HFFc6 (cell line): ENCODE measurements around the gene KCND3. TPM values are rescaled to one million over a fixed set of nuclear protein-coding genes. Genes with fewer than 3 reads are reported as not detected.

Experiments used
- DNase-seq: peaks from one replicate; pipeline ENCODE4 v3.0.0-alpha.2; 2018
- H3K27ac Mint-ChIP-seq: 2 replicates; pipeline ENCODE4 v1.8.0; 2020; ENCODE audit warnings: mild to moderate bottlenecking, mixed read lengths
- H3K27me3 Mint-ChIP-seq: 2 replicates; pipeline ENCODE4 v1.8.0; 2021; ENCODE audit warnings: mild to moderate bottlenecking, moderate library complexity, mixed read lengths; ENCODE audit not compliant: insufficient read depth
- H3K36me3 Mint-ChIP-seq: 2 replicates; pipeline ENCODE4 v1.8.0; 2021; ENCODE audit warnings: low read depth, mixed read lengths
- H3K4me1 Mint-ChIP-seq: 2 replicates; pipeline ENCODE4 v1.8.0; 2020; ENCODE audit warnings: low read depth, mixed read lengths
- H3K4me3 Mint-ChIP-seq: 2 replicates; pipeline ENCODE4 v1.8.0; 2020; ENCODE audit warnings: mild to moderate bottlenecking, moderate library complexity, mixed read lengths
- H3K9me3 Mint-ChIP-seq: 2 replicates; pipeline ENCODE4 v1.8.0; 2020; ENCODE audit warnings: mild to moderate bottlenecking, mixed read lengths
- CTCF ChIP-seq: fragments of 200-600 bp; sonication (generic); IDR thresholded peaks from 2 replicates; pipeline ENCODE4 v1.5.0; 2021; ENCODE audit warnings: antibody characterized with exemption, mild to moderate bottlenecking
- total RNA-seq, 6 experiments: library from RNA; stranded (reverse); fragmentation: NEBNext Ultra II Directional; extraction: Animal tissue kit (Norgen Biotek cat#: 25700); gene quantifications; 2 replicates in 1 of 6; 3 replicates in 5 of 6; pipeline ENCODE4 v1.2.3, GENCODE V29; 2021

KCND3 gene
- total RNA-seq, 6 experiments from 2014 or later: 0.09 to 0.47 (median 0.12) TPM

- H3K4me3 Mint-ChIP-seq: no peak overlapping the region
- no peaks in the 10 kb centered on the region for H3K4me1 Mint-ChIP-seq
- no peak overlapping the region for H3K27ac Mint-ChIP-seq
- TF ChIP-seq CTCF: no peak
- peaks cover 49% of the 10 kb centered on the region for H3K27me3 Mint-ChIP-seq
- no peaks in the 10 kb centered on the region for H3K36me3 Mint-ChIP-seq
- DNase-seq: no peak
- no peaks in the 10 kb centered on the region for H3K9me3 Mint-ChIP-seq
These were observed 134.2 kb downstream of the KCND3 start for GRCh38 chr1:111855260-111855659.

GRCh38 chr1:111852261-111852721 is 137.2 kb downstream of the KCND3 start:
- Mint-ChIP-seq H3K4me1 (no peaks in the 10 kb centered on the region), H3K27me3 (peaks cover 51% of the 10 kb centered on the region), H3K36me3 (no peaks in the 10 kb centered on the region), H3K4me3 (no peak overlapping the region), H3K9me3 (no peaks in the 10 kb centered on the region), H3K27ac (no peak overlapping the region)
- DNase-seq: no peak
- no peak for TF ChIP-seq CTCF

DNA sequence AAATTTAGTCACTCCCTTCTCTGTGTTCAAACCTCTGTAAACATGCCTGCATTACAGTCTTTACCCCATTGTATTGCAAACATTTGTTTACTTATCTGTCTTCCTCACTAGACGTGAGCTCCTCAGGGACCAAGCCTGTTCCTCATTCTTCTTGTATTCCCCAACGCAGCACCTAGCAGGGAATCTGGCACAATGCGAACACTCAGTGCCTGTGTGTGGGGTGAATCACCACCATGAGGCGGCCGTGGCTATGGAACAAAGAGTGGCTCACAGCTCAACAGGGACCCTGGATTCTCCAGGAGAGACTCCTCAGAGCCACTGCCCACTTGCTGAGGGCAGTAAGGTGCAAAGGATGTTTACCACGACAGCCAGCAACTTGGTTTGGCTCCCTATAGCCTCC is 137.9 kb downstream of the KCND3 start:
- TF ChIP-seq CTCF: no peak
- H3K36me3 Mint-ChIP-seq: no peaks in the 10 kb centered on the region
- no peak overlapping the region for H3K27ac Mint-ChIP-seq
- no peak overlapping the region for H3K4me3 Mint-ChIP-seq
- H3K9me3 Mint-ChIP-seq: no peaks in the 10 kb centered on the region
- no peak for DNase-seq
- peaks cover 50% of the 10 kb centered on the region for H3K27me3 Mint-ChIP-seq
- no peaks in the 10 kb centered on the region for H3K4me1 Mint-ChIP-seq

DNA sequence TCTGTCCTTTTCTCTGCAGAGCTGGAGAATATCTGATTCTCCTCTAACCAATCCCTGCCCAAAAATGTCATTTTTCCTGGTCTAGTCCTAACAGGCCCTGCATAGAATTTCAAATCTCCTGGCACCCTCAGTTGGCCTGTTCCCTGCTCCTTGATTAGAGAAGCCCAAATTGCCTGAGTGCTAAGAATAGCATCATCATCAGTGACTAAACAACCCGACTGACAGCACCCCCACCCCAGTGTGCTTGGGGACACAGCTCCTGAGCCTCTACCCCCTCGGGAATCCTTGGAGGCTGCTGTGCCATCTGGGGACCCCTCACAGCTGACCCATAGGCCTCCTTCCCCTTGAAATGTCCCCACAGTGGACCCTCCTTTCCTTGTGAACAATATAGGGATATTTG is 139.4 kb downstream of the KCND3 start:
- H3K4me1 Mint-ChIP-seq: no peaks in the 10 kb centered on the region
- H3K4me3 Mint-ChIP-seq: no peak overlapping the region
- H3K36me3 Mint-ChIP-seq: no peaks in the 10 kb centered on the region
- no peaks in the 10 kb centered on the region for H3K9me3 Mint-ChIP-seq
- no peak overlapping the region for H3K27ac Mint-ChIP-seq
- no peak for DNase-seq
- no peak for TF ChIP-seq CTCF
- peaks cover 51% of the 10 kb centered on the region for H3K27me3 Mint-ChIP-seq

- Mint-ChIP-seq H3K4me3 (no peak overlapping the region), H3K36me3 (no peaks in the 10 kb centered on the region), H3K4me1 (no peaks in the 10 kb centered on the region), H3K9me3 (no peaks in the 10 kb centered on the region), H3K27me3 (peaks cover 55% of the 10 kb centered on the region), H3K27ac (no peak overlapping the region)
- TF ChIP-seq CTCF: no peak
- no peak for DNase-seq
These were observed 140.5 kb downstream of the KCND3 start for GRCh38 chr1:111848852-111849545.
